B cell (primary cell): ENCODE measurements around the gene TCFL5.

ENCODE experiments used
- CTCF ChIP-seq: fragments of 200-600 bp; IDR thresholded peaks from one replicate; pipeline ENCODE4 v1.8.0; 2022; ENCODE audit warnings: antibody characterized with exemption, mild to moderate bottlenecking
- EZH2 ChIP-seq: IDR thresholded peaks from 2 replicates; pipeline ENCODE4 v1.6.1; 2012; ENCODE audit warnings: borderline replicate concordance, low read depth, mild to moderate bottlenecking, moderate library complexity, low read length; ENCODE audit not compliant: insufficient read depth, poor library complexity, severe bottlenecking

- TF ChIP-seq CTCF, result no peak
- TF ChIP-seq EZH2, result no peak
Measured at GRCh38 chr20:62898093-62898964, 36.7 kb upstream of the TCFL5 start.
